Measurements from ENCODE around the gene MLC1. TPM values are rescaled to one million over a fixed set of nuclear protein-coding genes. Genes with fewer than 3 reads are reported as not detected.

MLC1 gene
- total and polyA plus RNA-seq, 2 donors (not counting 1 experiment from before 2014, with no cell fraction given) = 0.34 TPM; not detected in 1

DNA sequence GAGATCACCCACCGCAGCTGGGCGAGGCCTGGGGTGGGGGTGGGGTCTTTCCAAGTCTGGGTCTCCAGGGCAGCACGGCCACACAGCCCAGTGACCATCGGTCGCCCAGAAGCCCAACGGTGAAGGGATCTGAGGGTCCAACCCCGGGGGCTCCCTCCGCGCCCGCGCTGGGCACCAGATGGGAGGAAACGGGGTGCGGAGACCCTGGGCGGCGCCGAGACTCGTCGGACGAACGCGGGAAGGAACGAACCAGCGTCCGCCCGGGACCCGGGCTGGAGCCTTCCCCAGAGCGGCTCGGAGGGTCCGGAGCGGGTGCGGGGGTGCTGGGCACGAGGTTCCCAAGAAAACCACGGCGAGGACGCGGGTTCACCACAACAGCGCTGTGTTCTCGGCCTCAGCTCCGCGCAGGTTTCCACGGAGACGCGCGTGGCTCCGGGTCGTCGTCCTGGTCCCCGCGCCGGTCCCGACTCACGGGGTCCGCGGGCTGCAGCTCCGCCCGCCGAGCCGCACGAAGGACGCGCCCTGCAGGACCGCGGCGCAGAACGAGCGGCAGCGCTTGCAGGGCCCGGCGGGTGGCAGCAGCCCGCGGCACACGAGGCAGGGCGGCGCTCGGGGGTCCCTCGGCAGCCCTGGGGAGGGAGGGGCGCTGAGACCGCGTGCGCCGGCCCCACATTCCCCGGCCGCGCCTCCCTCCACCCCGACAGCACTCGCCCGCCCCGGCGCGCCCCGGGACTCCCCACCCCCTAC is 70.4 kb downstream of the MLC1 start:
- H3K9me3 ChIP-seq (ENCODE audit: control extremely low read depth in 1 of 3, control insufficient read depth in 2 of 3, insufficient read depth in 1 of 3, low read length in 2 of 3) = peaks cover 0 to 6% (median 0%) of the 10 kb centered on the region in 3 donors
- H3K4me3 ChIP-seq (ENCODE audit: control extremely low read depth in 1 of 5, extremely low read depth in 1 of 5, insufficient read depth in 1 of 5, low read depth in 2 of 5, low read length in 4 of 5) = peak overlapping the region in 4 of 5 experiments; percentile 18 to 41 (median 30)
- TF ChIP-seq EZH2 (IDR thresholded peaks at IDR 0.05; ENCODE audit: borderline replicate concordance, insufficient read depth, low read depth, low read length, poor library complexity, severe bottlenecking) = no peak
- TF ChIP-seq, protein P1, sequence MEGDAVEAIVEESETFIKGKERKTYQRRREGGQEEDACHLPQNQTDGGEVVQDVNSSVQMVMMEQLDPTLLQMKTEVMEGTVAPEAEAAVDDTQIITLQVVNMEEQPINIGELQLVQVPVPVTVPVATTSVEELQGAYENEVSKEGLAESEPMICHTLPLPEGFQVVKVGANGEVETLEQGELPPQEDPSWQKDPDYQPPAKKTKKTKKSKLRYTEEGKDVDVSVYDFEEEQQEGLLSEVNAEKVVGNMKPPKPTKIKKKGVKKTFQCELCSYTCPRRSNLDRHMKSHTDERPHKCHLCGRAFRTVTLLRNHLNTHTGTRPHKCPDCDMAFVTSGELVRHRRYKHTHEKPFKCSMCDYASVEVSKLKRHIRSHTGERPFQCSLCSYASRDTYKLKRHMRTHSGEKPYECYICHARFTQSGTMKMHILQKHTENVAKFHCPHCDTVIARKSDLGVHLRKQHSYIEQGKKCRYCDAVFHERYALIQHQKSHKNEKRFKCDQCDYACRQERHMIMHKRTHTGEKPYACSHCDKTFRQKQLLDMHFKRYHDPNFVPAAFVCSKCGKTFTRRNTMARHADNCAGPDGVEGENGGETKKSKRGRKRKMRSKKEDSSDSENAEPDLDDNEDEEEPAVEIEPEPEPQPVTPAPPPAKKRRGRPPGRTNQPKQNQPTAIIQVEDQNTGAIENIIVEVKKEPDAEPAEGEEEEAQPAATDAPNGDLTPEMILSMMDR (IDR thresholded peaks at IDR 0.05) = no peak
- no peaks in the 10 kb centered on the region for H3K36me3 ChIP-seq (replicated peaks in 1 of 2; ENCODE audit: control extremely low read depth in 1 of 2, control insufficient read depth in 1 of 2, extremely low read depth in 1 of 2, insufficient read depth in 2 of 2, low read length in 1 of 2)
- ChIA-PET POLR2A (interaction anchor here (1.0 kb wide), 1 partner anchor 52 kb away, joined by 4 read pairs; no protein-coding TSS in a partner anchor), CTCF (interaction anchor here (0.7 to 3.8 kb wide), 4 partner anchors 12 to 84 kb away, joined by 3 to 12 read pairs (median 4); no protein-coding TSS in a partner anchor)
- H3K9ac ChIP-seq (ENCODE audit: low read length) = peak overlapping the region; percentile 52
- H3K27ac ChIP-seq (ENCODE audit: low read length in 2 of 2) = no peak overlapping the region
- H3K4me2 ChIP-seq (replicated peaks; ENCODE audit: low read depth, low read length, poor library complexity, severe bottlenecking) = peak overlapping the region; percentile 84
- H2AFZ ChIP-seq (ENCODE audit: insufficient read depth, low read depth, low read length, poor library complexity, severe bottlenecking) = peak overlapping the region; percentile 47
- 4% methylated on average over 77 of the region's 91 CpGs for WGBS (ENCODE audit: insufficient coverage)
- intact Hi-C loops (cut with micrococcal nuclease) = loop anchor here (5.0 kb wide), 1 partner anchor 33 kb away; no protein-coding TSS in a partner anchor
- peak; percentile 49 for DNase-seq
- peaks cover 62 to 67% of the 10 kb centered on the region in 2 donors for H3K4me1 ChIP-seq (ENCODE audit: control insufficient read depth in 2 of 2, insufficient read depth in 2 of 2, low read length in 2 of 2)
- Mint-ChIP-seq H3K4me1 (peaks cover 56% of the 10 kb centered on the region), H3K27me3 (peaks cover 3% of the 10 kb centered on the region), H3K4me3 (peak overlapping the region; percentile 57), H3K9me3 (ENCODE audit: insufficient read depth) (no peaks in the 10 kb centered on the region), H3K27ac (no peak overlapping the region)
- no peaks in the 10 kb centered on the region for H3K79me2 ChIP-seq (ENCODE audit: control insufficient read depth, insufficient read depth, low read length)
- ATAC-seq (ENCODE audit: low read depth) = no peak
- H3K27me3 ChIP-seq (replicated peaks in 1 of 4; ENCODE audit: control extremely low read depth in 1 of 4, control insufficient read depth in 3 of 4, insufficient read depth in 4 of 4, low read length in 3 of 4) = peaks cover 0 to 36% (median 13%) of the 10 kb centered on the region in 4 experiments
- H4K20me1 ChIP-seq (ENCODE audit: control insufficient read depth, insufficient read depth, low read length, poor library complexity, severe bottlenecking) = no peaks in the 10 kb centered on the region

DNA sequence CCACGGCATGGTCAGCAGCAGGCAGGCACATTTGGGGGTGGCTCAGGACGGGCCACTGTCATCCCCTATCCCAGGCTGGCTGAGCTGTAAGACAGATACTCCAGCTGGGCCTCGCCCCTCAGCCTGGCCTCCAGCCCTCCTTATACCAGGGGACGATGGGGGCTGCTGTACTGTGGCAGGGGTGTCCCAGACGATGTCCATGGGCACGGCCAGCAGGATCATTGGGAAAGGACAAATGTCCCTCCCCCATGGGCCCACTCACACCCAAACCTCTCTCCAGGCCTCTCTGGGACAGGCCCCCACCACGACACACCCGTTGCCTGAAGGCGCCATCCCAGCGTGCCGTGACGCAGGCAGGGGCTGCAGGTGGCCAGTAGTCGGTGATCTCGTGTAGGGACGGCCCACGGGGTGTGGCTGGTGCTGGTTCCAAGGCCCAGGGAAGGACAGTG is 71.1 kb downstream of the MLC1 start:
- Histone ChIP-seq H3K36me3 (replicated peaks in 1 of 2; ENCODE audit: control extremely low read depth in 1 of 2, control insufficient read depth in 1 of 2, extremely low read depth in 1 of 2, insufficient read depth in 2 of 2, low read length in 1 of 2) (no peaks in the 10 kb centered on the region), H4K20me1 (ENCODE audit: control insufficient read depth, insufficient read depth, low read length, poor library complexity, severe bottlenecking) (no peaks in the 10 kb centered on the region), H3K79me2 (ENCODE audit: control insufficient read depth, insufficient read depth, low read length) (no peaks in the 10 kb centered on the region), H3K9me3 (ENCODE audit: control extremely low read depth in 1 of 3, control insufficient read depth in 2 of 3, insufficient read depth in 1 of 3, low read length in 2 of 3) (peaks cover 0 to 6% (median 0%) of the 10 kb centered on the region in 3 donors), H3K27me3 (replicated peaks in 1 of 4; ENCODE audit: control extremely low read depth in 1 of 4, control insufficient read depth in 3 of 4, insufficient read depth in 4 of 4, low read length in 3 of 4) (peaks cover 0 to 36% (median 13%) of the 10 kb centered on the region in 4 experiments), H3K4me1 (ENCODE audit: control insufficient read depth in 2 of 2, insufficient read depth in 2 of 2, low read length in 2 of 2) (peaks cover 62 to 67% of the 10 kb centered on the region in 2 donors), H3K4me3 (ENCODE audit: control extremely low read depth in 1 of 5, extremely low read depth in 1 of 5, insufficient read depth in 1 of 5, low read depth in 2 of 5, low read length in 4 of 5) (no peak overlapping the region), H3K27ac (ENCODE audit: low read length in 2 of 2) (no peak overlapping the region), H3K4me2 (replicated peaks; ENCODE audit: low read depth, low read length, poor library complexity, severe bottlenecking) (peak overlapping the region; percentile 84), H2AFZ (ENCODE audit: insufficient read depth, low read depth, low read length, poor library complexity, severe bottlenecking) (no peak overlapping the region), H3K9ac (ENCODE audit: low read length) (no peak overlapping the region)
- no peak for ATAC-seq (ENCODE audit: low read depth)
- H3K27ac Mint-ChIP-seq = no peak overlapping the region
- 68% methylated on average over 16 of the region's 16 CpGs for WGBS (ENCODE audit: insufficient coverage)
- POLR2A ChIA-PET = interaction anchor here (1.0 kb wide), 1 partner anchor 13 kb away, joined by 3 read pairs; no protein-coding TSS in a partner anchor
- H3K27me3 Mint-ChIP-seq = peaks cover 2% of the 10 kb centered on the region
- DNase-seq = peak; percentile 34
- H3K4me1 Mint-ChIP-seq = peaks cover 58% of the 10 kb centered on the region
- H3K4me3 Mint-ChIP-seq = peak overlapping the region; percentile 57
- no peaks in the 10 kb centered on the region for H3K9me3 Mint-ChIP-seq (ENCODE audit: insufficient read depth)
- CTCF ChIA-PET = interaction anchor here (0.7 to 1.2 kb wide), 3 partner anchors 13 to 18 kb away, joined by 3 to 5 read pairs (median 4); no protein-coding TSS in a partner anchor
- intact Hi-C loops (cut with micrococcal nuclease) = no loop called here
- no peak for TF ChIP-seq EZH2 (IDR thresholded peaks at IDR 0.05; ENCODE audit: borderline replicate concordance, insufficient read depth, low read depth, low read length, poor library complexity, severe bottlenecking)
- TF ChIP-seq, protein P1 (IDR thresholded peaks at IDR 0.05) = no peak
